Heart left ventricle (tissue), 16 donors: ENCODE measurements around the gene CCL26. TPM values are rescaled to one million over a fixed set of nuclear protein-coding genes. Genes with fewer than 3 reads are reported as not detected.
"Not testable (repeated sequence)": the region's sequence is repeated elsewhere in the genome, so short reads cannot be mapped to it uniquely, and the experiment has no call there.

Experiments used
- ATAC-seq, 4 donors: fragments of 200-7000 bp; cut with Tn5 transposase; one replicate each; pipeline ENCODE4 v1.9.1; 2020 to 2022; ENCODE audit warnings: moderate library complexity in 4 of 4, mild to moderate bottlenecking in 3 of 4, moderate number of reproducible peaks in 1 of 4
- DNase-seq, 5 donors: peaks; one replicate each; pipeline ENCODE4 v3.0.0-alpha.2; 2020
- H3K27ac ChIP-seq, 12 donors: fragments of 200-600 bp; sonication (generic) in 4 of 12; one replicate each; pipeline versions ENCODE4 v1.5.0 to v1.8.0; 2016 to 2022; ENCODE audit warnings: mild to moderate bottlenecking in 2 of 12
- H3K27me3 ChIP-seq, 9 donors: fragments of 200-600 bp; sonication (generic) in 2 of 9; one replicate each; pipeline versions ENCODE4 v1.5.1 to v1.8.0; 2016 to 2022; ENCODE audit warnings: mild to moderate bottlenecking in 3 of 9
- H3K36me3 ChIP-seq, 9 donors: fragments of 200-600 bp; sonication (generic) in 2 of 9; one replicate each; pipeline versions ENCODE4 v1.5.0 to v1.8.0; 2018 to 2022; ENCODE audit warnings: mild to moderate bottlenecking in 2 of 9
- H3K4me1 ChIP-seq, 12 donors: fragments of 200-600 bp; sonication (generic) in 4 of 12; one replicate each; pipeline versions ENCODE4 v1.5.0 to v1.8.0; 2016 to 2022; ENCODE audit warnings: mild to moderate bottlenecking in 3 of 12
- H3K4me3 ChIP-seq, 12 donors: fragments of 200-600 bp; sonication (generic) in 4 of 12; one replicate each; pipeline versions ENCODE4 v1.5.0 to v1.8.0; 2017 to 2022; ENCODE audit warnings: mild to moderate bottlenecking in 9 of 12, moderate library complexity in 4 of 12
- H3K9me3 ChIP-seq, 12 donors: fragments of 200-600 bp; sonication (generic) in 4 of 12; one replicate each; pipeline versions ENCODE4 v1.5.0 to v1.8.0; 2016 to 2022; ENCODE audit warnings: mild to moderate bottlenecking in 1 of 12
- POLR2A ChIP-seq, 2 donors: fragments of 450-650 bp; IDR thresholded peaks; one replicate each; pipeline ENCODE4 v1.6.1; 2017; ENCODE audit warnings: antibody characterized with exemption in 2 of 2, mild to moderate bottlenecking in 2 of 2, moderate library complexity in 2 of 2
- WGBS, 4 donors: extraction: QIAGEN DNeasy Blood & Tissue Kit in 2 of 4; methylation state at CpG; one replicate each; pipeline versions ENCODE4 v1.1.5 to v1.1.7; 2013 to 2018; 5-methylcytosine and 5-hydroxymethylcytosine counted together
- intact Hi-C, 10 donors: fragments of 100-400 bp; cut with DNase I; formaldehyde crosslinking; loops; one replicate each; pipeline versions ENCODE4 v1.11.1 to v1.14.2; 2022
- polyA plus RNA-seq, 2 donors: library from polyadenylated mRNA; stranded (reverse); fragments of 200-250 nt; gene quantifications; one replicate each; pipeline ENCODE4 v1.2.3, GENCODE V29; 2013
- total RNA-seq, 9 donors: library from RNA; depleted of rRNA in 2 of 9; stranded (reverse); fragments of >200 nt in 2 of 9; fragmentation: NEBNext Ultra II Directional in 3 of 9; extraction: Animal tissue kit (Norgen Biotek cat#: 25700) in 3 of 9; gene quantifications; one replicate each; pipeline versions ENCODE4 v1.1.0 to v1.2.4, GENCODE V29; 2016 to 2023
- TF ChIP-seq, protein P1 (sequence below), 12 donors: fragments of 200-600 bp; sonication (generic) in 4 of 12; IDR thresholded peaks; one replicate each; pipeline versions ENCODE4 v1.5.0 to v1.8.0; 2018 to 2022; ENCODE audit warnings: antibody characterized with exemption in 12 of 12, mild to moderate bottlenecking in 5 of 12
- donor health status: ischemic (EF 13 %, LVEDD 7.1; RV severe dilation, severe dysfunction).
- donor health status: healthy with polysubstance abuse.
- donor health status: DM: no; HTN: yes; CAD: no.
- donor health status: DM: no; HTN: no; CAD: no.
- donor health status: ischemic (EF 25% LVEDD 6.9; RV normal size, moderate dysfunction).
- donor health status: ischemic (EF 25% LVEDD 5.7; RV mildly dilated, moderate dysfunction).
- donor health status: healthy.
- donor health status: DM: yes; HTN: yes; CAD: no.
- donor health status: ischemic (EF 35%, LVEDD 5.7; RV mildly dilated, moderate dysfunction).
- donor health status: nonischemic (EF 11% LVEDD 7.7; RV severe dilation, severe dysfunction).
- donor health status: DM: yes; HTN: yes; CAD: no.
- donor health status: PGD.
- donor health status: ischemic (EF 29% LVEDD 5.4; RV normal size, mild dysfunction).
- donor health status: nonischemic (EF 23%, LVEDD 6.1; RV moderate dilation, normal function).

CCL26 gene
- total and polyA plus RNA-seq, 11 donors, result 0.53 to 0.94 (median 0.76) TPM; not detected in 7

DNA sequence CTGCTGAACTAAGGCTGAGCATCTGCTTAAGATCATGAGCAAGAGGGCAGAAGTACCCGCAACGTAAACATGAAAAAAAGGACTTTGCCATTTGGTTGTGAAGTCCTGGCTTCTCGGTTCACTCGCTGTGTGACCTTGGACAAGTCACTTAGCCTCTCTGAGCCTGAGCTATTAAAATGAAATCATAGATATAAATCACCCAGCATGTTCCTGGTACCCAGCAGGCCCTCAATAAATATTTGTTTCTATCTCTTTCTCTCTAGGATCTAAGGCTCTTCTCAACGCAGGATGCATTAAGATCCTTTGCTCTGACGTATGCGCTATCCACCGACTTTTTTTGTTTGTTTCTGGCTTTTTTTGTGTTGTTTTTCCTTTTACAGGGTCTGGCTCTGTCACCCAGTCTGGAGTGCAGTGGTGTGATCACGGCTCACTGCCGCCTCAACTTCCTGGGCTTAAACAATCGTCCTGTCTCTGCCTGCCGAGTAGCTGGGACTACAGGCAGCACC, 39.9 kb downstream of the CCL26 start:
- Histone ChIP-seq H3K36me3 (peaks cover 0 to 16% (median 0%) of the 10 kb centered on the region in 9 donors), H3K4me3 (no peak overlapping the region), H3K27ac (no peak overlapping the region), H3K27me3 (no peaks in the 10 kb centered on the region), H3K9me3 (no peaks in the 10 kb centered on the region), H3K4me1 (peaks cover 0 to 36% (median 15%) of the 10 kb centered on the region in 12 donors)
- TF ChIP-seq, protein P1, sequence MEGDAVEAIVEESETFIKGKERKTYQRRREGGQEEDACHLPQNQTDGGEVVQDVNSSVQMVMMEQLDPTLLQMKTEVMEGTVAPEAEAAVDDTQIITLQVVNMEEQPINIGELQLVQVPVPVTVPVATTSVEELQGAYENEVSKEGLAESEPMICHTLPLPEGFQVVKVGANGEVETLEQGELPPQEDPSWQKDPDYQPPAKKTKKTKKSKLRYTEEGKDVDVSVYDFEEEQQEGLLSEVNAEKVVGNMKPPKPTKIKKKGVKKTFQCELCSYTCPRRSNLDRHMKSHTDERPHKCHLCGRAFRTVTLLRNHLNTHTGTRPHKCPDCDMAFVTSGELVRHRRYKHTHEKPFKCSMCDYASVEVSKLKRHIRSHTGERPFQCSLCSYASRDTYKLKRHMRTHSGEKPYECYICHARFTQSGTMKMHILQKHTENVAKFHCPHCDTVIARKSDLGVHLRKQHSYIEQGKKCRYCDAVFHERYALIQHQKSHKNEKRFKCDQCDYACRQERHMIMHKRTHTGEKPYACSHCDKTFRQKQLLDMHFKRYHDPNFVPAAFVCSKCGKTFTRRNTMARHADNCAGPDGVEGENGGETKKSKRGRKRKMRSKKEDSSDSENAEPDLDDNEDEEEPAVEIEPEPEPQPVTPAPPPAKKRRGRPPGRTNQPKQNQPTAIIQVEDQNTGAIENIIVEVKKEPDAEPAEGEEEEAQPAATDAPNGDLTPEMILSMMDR (IDR thresholded peaks at IDR 0.05), result no peak
- TF ChIP-seq POLR2A (IDR thresholded peaks at IDR 0.05), result no peak
- ATAC-seq (no peak), DNase-seq (no peak)
- WGBS, 4 donors, result 82 to 89% (median 84%) methylated on average over 12 of the region's 12 CpGs
- intact Hi-C loops, result loop anchor here in 4 of 10 donors (10.0 kb wide), 4 partner anchors 67 to 117 kb away; no protein-coding TSS in a partner anchor

DNA sequence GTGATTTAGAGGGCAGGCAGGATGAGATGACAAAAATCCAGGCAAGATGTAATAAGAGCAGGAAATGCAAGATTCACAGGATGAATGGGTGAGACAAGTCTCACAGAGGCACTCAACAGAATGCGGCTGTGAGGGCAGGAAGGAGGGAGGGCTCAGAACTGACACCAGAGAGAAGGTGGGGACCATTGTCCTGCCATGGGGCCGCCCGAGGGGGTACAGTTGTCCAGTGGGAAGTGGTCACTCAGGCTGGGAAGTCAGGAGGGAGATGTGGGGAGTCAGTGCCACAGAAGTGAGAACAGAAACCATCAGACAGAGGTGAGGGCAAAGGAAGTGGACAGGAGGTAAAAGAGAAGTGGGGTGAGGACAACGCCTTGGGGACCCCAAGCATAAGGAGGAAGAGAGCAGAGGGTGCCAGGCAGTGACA, 42.1 kb downstream of the CCL26 start:
- Histone ChIP-seq H3K27me3 (no peaks in the 10 kb centered on the region), H3K9me3 (no peaks in the 10 kb centered on the region), H3K4me3 (no peak overlapping the region), H3K4me1 (peaks cover 0 to 25% (median 13%) of the 10 kb centered on the region in 12 donors), H3K27ac (peak overlapping the region in 1 of 12 donors; percentile 15), H3K36me3 (peaks cover 0 to 16% (median 0%) of the 10 kb centered on the region in 9 donors)
- no peak for TF ChIP-seq POLR2A (IDR thresholded peaks at IDR 0.05)
- TF ChIP-seq, protein P1 (IDR thresholded peaks at IDR 0.05), result no peak
- WGBS, 4 donors, result 62 to 73% (median 67%) methylated on average over 4 of the region's 4 CpGs
- intact Hi-C loops, result loop anchor here in 4 of 10 donors (10.0 kb wide), 4 partner anchors 65 to 115 kb away; no protein-coding TSS in a partner anchor
- no peak for ATAC-seq
- no peak for DNase-seq

DNA sequence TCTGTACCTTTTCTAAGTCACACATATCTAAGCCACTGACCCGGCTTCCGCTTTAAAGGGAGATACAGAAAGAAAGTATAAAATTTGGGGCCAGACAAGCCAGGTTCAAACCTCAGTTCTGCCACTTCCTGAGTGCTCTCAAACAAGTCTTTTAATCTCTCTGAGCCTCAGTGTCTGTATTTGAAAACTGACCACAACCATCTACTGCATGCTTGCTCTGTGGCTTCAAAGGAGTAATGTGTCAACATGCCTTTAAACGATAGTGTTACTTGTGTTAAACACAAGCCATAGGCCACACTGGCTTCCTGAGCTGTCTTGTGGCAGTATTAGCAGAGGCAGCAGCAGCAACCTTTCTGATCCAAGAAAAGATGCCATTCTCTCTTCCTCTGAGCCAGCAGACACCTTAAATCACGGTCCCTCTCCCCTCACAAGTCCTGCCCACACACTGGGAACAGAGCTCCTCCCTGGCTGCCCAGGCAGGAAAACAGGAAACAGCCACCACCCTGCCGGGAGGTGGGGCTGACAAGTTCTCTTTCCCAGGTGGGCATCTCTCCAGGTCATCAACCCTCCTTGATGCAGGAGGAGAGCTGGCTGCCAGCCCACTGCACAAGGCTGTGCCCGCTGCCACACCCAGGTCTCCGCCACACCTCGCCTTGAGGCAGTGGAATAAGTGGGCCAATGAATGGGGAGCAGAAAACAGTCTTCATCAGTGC, 44.0 kb downstream of the CCL26 start:
- DNase-seq, result peak; percentile 29 to 60 (median 39)
- H3K4me3 ChIP-seq, result no peak overlapping the region

GRCh38 chr7:75727351-75727750, 44.7 kb downstream of the CCL26 start:
- H3K9me3 ChIP-seq, H3K36me3 ChIP-seq, H3K4me3 ChIP-seq, ATAC-seq, H3K27me3 ChIP-seq, DNase-seq, intact Hi-C loops: not testable (repeated sequence)
- H3K4me1 ChIP-seq, result peaks cover 0 to 22% (median 12%) of the 10 kb centered on the region in 12 donors
- WGBS, 4 donors, result 69 to 81% (median 75%) methylated on average over 6 of the region's 6 CpGs
- peak overlapping the region in 3 of 12 donors; percentile 4 to 61 (median 8) for H3K27ac ChIP-seq

More for the DNA sequence above, 44.0 kb downstream of the CCL26 start:
- peaks cover 0 to 8% (median 0%) of the 10 kb centered on the region in 9 donors for H3K36me3 ChIP-seq
- WGBS, 4 donors, result 51 to 63% (median 57%) methylated on average over 8 of the region's 8 CpGs
- intact Hi-C loops, result no loop called here
- ATAC-seq, result peak; percentile 14 to 65 (median 52)
- peak overlapping the region in 9 of 12 donors; percentile 8 to 79 (median 41) for H3K27ac ChIP-seq
- H3K4me1 ChIP-seq, result peaks cover 0 to 18% (median 10%) of the 10 kb centered on the region in 12 donors
- no peaks in the 10 kb centered on the region for H3K27me3 ChIP-seq
- no peaks in the 10 kb centered on the region for H3K9me3 ChIP-seq
- TF ChIP-seq, protein P1 (IDR thresholded peaks at IDR 0.05), result no peak
- peak in 1 of 2 donors; percentile 25 for TF ChIP-seq POLR2A (IDR thresholded peaks at IDR 0.05)
